GM12878 (cell line): ENCODE results near the gene PNPO. TPM values are rescaled to one million over a fixed set of nuclear protein-coding genes. Genes with fewer than 3 reads are reported as not detected.

Experiments
- BHLHE40 ChIP-seq, 2 experiments: fragments of 450-650 bp in 1 of 2; IDR thresholded peaks; 2 replicates each; pipeline ENCODE4 v1.6.1; 2011 to 2017; ENCODE audit warnings: low read depth in 2 of 2, borderline replicate concordance in 1 of 2, improper control_type of control experiment in 1 of 2, low read length in 1 of 2, mild to moderate bottlenecking in 1 of 2
- CEBPZ ChIP-seq: fragments of 150-350 bp; IDR thresholded peaks from 2 replicates; pipeline ENCODE4 v1.6.1; 2016; ENCODE audit warnings: low read depth, low read length
- EED ChIP-seq: sonication (generic); IDR thresholded peaks from 2 replicates; pipeline ENCODE4 v1.6.1; 2016; ENCODE audit warnings: antibody characterized with exemption, low read depth
- ELK1 ChIP-seq: IDR thresholded peaks from 2 replicates; pipeline ENCODE4 v1.6.1; 2012; ENCODE audit warnings: low read depth, low read length, improper control_type of control experiment
- EP300 ChIP-seq, 2 experiments: fragments of 150-350 bp in 1 of 2; IDR thresholded peaks; 2 replicates each; pipeline ENCODE4 v1.6.1; 2011 to 2012; ENCODE audit warnings: low read depth in 2 of 2, low read length in 2 of 2, borderline replicate concordance in 1 of 2, improper control_type of control experiment in 1 of 2, inconsistent platforms in 1 of 2; ENCODE audit not compliant: control insufficient read depth in 1 of 2
- HCFC1 ChIP-seq: fragments of 150-350 bp; IDR thresholded peaks from 2 replicates; pipeline ENCODE4 v1.6.1; 2014; ENCODE audit warnings: low read length
- IKZF1 ChIP-seq: fragments of 450-650 bp; conservative IDR thresholded peaks from 2 replicates; pipeline ENCODE4 v1.6.1; 2017; ENCODE audit warnings: antibody characterized with exemption, mild to moderate bottlenecking
- IKZF2 ChIP-seq, 2 experiments: fragments of 450-650 bp; IDR thresholded peaks; 2 replicates each; pipeline ENCODE4 v1.6.1; 2017; ENCODE audit warnings: mild to moderate bottlenecking in 2 of 2, moderate library complexity in 2 of 2
- JUND ChIP-seq: IDR thresholded peaks from 2 replicates; pipeline ENCODE4 v1.6.1; 2012; ENCODE audit warnings: low read depth, mild to moderate bottlenecking, low read length, improper control_type of control experiment, moderate library complexity
- MAX ChIP-seq: IDR thresholded peaks from 2 replicates; pipeline ENCODE4 v1.6.1; 2012; ENCODE audit warnings: low read depth, low read length, improper control_type of control experiment
- MEF2A ChIP-seq: IDR thresholded peaks from 2 replicates; pipeline ENCODE4 v1.6.1; 2011; ENCODE audit warnings: low read depth, mild to moderate bottlenecking, low read length, moderate library complexity; ENCODE audit not compliant: insufficient read depth
- MXI1 ChIP-seq: fragments of 150-350 bp; IDR thresholded peaks from 2 replicates; pipeline ENCODE4 v1.6.1; 2011; ENCODE audit warnings: low read depth, mild to moderate bottlenecking, inconsistent platforms, low read length, improper control_type of control experiment
- NBN ChIP-seq: fragments of 450-650 bp; IDR thresholded peaks from 2 replicates; pipeline ENCODE4 v1.6.1; 2016
- NFYA ChIP-seq: IDR thresholded peaks from 2 replicates; pipeline ENCODE4 v1.6.1; 2011; ENCODE audit warnings: low read depth, mild to moderate bottlenecking, low read length, improper control_type of control experiment, borderline replicate concordance
- NFYB ChIP-seq: IDR thresholded peaks from 2 replicates; pipeline ENCODE4 v1.6.1; 2011; ENCODE audit warnings: low read depth, mild to moderate bottlenecking, low read length, improper control_type of control experiment, moderate library complexity; ENCODE audit not compliant: insufficient read depth
- NR2C2 ChIP-seq: IDR thresholded peaks from 2 replicates; pipeline ENCODE4 v1.6.1; 2011; ENCODE audit warnings: borderline replicate concordance, low read depth; ENCODE audit not compliant: control insufficient read depth, insufficient read length
- RAD51 ChIP-seq: fragments of 450-650 bp; IDR thresholded peaks from 2 replicates; pipeline ENCODE4 v1.6.1; 2016; ENCODE audit warnings: moderate library complexity, mild to moderate bottlenecking, inconsistent platforms
- RUNX3 ChIP-seq: IDR thresholded peaks from 2 replicates; pipeline ENCODE4 v1.6.1; 2012; ENCODE audit warnings: low read length, inconsistent platforms
- SMC3 ChIP-seq: IDR thresholded peaks from 2 replicates; pipeline ENCODE4 v1.6.1; 2011; ENCODE audit warnings: low read length, improper control_type of control experiment, borderline replicate concordance
- polyA plus RNA-seq, 11 experiments: library from polyadenylated mRNA; depleted of rRNA in 4 of 11; unstranded in 6 of 11; stranded (reverse) in 5 of 11; fragments of >200 nt; fragmentation: Nextera tagmentation in 4 of 11; fragmentation: Illumina TruSeq in 1 of 11; extraction: Ambion mirVana in 4 of 11; extraction: Trizol in 1 of 11; gene quantifications; 1 replicate in 1 of 11; 2 replicates in 10 of 11; pipeline versions ENCODE4 v1.2.1 to v1.2.3, GENCODE V29; 2011 to 2016; ENCODE audit warnings: inconsistent platforms in 2 of 11, missing spikeins in 2 of 11, low read depth in 1 of 11
- total RNA-seq, 4 experiments: library from RNA; depleted of rRNA in 3 of 4; stranded (reverse); fragments of >200 nt in 3 of 4; fragmentation: Illumina TruSeq in 1 of 4; extraction: Trizol in 1 of 4; gene quantifications; 2 replicates each; pipeline versions ENCODE4 v1.2.1 to v1.2.3, GENCODE V29; 2013 to 2021
- TF ChIP-seq, protein P1 (sequence below): IDR thresholded peaks from 2 replicates; pipeline ENCODE4 v1.6.1; 2012; ENCODE audit warnings: low read length, inconsistent platforms
- TF ChIP-seq, protein P2 (sequence below): fragments of 450-650 bp; IDR thresholded peaks from 2 replicates; pipeline ENCODE4 v1.6.1; 2017; ENCODE audit warnings: low read depth, mild to moderate bottlenecking, moderate library complexity

Gene PNPO
- total and polyA plus RNA-seq, 10 of the 15 experiments (the other 5 are each of a cell fraction or from before 2014, with no cell fraction given): 13.9 to 52.6 (median 37.3) TPM

DNA sequence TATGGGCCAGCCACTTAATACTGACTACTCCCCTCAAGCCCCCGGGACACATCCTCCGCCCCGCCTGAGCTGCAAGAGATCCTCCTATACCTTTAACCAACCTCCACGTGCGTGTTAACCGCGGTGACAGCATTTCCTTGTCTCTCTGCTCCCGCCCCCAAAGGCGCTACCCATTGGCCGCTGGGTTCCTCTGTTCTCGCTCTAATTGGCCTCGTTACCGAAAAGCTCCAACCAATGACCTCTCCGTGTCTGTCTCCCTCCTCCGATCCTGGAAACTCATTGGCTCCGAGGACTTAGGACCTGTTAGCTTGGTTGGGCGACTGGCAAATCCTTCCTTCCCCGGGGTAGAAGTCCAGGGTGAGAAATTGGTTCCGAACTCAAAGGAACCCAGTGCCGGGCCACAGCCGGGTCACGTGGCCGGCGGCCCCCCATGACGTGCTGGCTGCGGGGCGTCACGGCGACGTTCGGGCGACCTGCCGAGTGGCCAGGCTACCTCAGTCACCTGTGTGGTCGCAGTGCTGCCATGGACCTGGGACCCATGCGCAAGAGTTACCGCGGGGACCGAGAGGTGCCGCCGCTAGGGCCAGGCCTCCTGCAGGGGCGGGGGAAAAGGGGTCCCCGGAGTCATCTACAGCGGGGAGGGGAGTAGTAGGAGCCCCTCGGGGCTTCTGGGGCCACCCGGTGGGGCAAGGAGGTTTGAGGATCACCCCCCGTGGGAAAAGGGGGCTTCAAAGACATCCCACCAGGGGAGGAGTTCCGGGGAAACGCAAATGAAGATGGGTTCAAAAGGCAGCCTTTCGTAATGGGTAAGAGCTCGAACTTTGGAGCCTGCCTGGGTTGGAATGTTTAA, at the start of gene PNPO (continued):
- TF ChIP-seq EP300 (IDR thresholded peaks at IDR 0.05; ENCODE audit: borderline replicate concordance in 1 of 2, control insufficient read depth in 1 of 2, low read depth in 2 of 2, low read length in 2 of 2) (0 out of 4 replicates have a peak, but pooled peaks of 1 of the 2 experiments have one; percentile 12), SMC3 (no peak), MXI1 (peak; percentile 99), JUND (peak; percentile 47; the same call in 1 of the 2 replicates), ELK1 (peak; percentile 38; the same call in 1 of the 2 replicates), MAX (peak; percentile 98), CEBPZ (peak; percentile 38; the same call in 1 of the 2 replicates), EED (no peak), RUNX3 (peak; percentile 95), MEF2A (no peak), BHLHE40 (IDR thresholded peaks at IDR 0.05; ENCODE audit: borderline replicate concordance in 1 of 2, low read depth in 2 of 2, low read length in 1 of 2) (peak; percentile 98), NBN (0 out of 2 replicates have a peak, but pooled peaks have one; percentile 75), IKZF2 (IDR thresholded peaks at IDR 0.05) (peak in 1 of 2 experiments; percentile 39; a peak in 2 of 4 replicates), HCFC1 (peak; percentile 4; the same call in 1 of the 2 replicates), NFYB (peak; percentile 96), NR2C2 (no peak), IKZF1 (peak; percentile 59), NFYA (peak; percentile 78), RAD51 (peak; percentile 84)
- TF ChIP-seq, protein P1, sequence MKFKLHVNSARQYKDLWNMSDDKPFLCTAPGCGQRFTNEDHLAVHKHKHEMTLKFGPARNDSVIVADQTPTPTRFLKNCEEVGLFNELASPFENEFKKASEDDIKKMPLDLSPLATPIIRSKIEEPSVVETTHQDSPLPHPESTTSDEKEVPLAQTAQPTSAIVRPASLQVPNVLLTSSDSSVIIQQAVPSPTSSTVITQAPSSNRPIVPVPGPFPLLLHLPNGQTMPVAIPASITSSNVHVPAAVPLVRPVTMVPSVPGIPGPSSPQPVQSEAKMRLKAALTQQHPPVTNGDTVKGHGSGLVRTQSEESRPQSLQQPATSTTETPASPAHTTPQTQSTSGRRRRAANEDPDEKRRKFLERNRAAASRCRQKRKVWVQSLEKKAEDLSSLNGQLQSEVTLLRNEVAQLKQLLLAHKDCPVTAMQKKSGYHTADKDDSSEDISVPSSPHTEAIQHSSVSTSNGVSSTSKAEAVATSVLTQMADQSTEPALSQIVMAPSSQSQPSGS: no peak; the same call in 1 of the 2 replicates
- TF ChIP-seq, protein P2, sequence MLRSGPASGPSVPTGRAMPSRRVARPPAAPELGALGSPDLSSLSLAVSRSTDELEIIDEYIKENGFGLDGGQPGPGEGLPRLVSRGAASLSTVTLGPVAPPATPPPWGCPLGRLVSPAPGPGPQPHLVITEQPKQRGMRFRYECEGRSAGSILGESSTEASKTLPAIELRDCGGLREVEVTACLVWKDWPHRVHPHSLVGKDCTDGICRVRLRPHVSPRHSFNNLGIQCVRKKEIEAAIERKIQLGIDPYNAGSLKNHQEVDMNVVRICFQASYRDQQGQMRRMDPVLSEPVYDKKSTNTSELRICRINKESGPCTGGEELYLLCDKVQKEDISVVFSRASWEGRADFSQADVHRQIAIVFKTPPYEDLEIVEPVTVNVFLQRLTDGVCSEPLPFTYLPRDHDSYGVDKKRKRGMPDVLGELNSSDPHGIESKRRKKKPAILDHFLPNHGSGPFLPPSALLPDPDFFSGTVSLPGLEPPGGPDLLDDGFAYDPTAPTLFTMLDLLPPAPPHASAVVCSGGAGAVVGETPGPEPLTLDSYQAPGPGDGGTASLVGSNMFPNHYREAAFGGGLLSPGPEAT: peak; percentile 84
